Measurements from ENCODE around the gene RPLP2.

Gene RPLP2

DNA sequence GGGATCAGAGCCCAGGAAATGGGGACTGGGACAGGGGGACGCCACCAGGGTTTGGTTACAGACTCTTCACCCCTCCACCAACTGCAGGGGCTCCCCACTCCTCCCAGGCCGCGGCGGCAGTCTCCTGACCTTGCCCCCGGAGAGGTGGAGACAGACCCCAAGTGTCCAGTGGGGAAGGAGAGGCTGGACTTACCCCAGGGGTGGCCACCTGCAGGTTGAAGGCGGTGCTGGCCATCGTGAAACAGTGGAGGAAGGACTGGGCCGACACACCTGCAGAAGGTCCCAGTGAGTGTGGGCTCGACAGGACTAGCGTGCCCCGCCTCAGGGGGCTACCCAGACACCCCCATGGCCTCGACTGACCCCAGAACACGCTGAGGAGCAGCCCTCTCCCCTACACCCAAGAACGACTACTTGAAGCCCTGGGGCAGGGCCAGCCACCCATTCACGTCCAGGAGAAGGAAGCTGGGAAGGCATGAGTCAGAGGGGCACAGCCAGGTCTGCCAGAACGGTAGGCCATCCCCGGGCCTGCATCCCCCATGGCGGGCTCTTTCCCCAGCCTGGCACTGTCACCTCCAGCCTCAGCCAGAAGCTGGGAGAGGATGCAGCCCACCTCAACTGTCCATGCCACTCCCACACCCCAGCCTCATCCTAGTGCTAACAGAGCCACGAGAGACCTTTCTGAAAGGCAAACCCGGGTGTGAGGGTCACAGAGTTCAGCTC lies 34.7 kb upstream of the RPLP2 start:
- TF ChIP-seq ZFX (IDR thresholded peaks at IDR 0.05): no peak
- TF ChIP-seq, protein P1, sequence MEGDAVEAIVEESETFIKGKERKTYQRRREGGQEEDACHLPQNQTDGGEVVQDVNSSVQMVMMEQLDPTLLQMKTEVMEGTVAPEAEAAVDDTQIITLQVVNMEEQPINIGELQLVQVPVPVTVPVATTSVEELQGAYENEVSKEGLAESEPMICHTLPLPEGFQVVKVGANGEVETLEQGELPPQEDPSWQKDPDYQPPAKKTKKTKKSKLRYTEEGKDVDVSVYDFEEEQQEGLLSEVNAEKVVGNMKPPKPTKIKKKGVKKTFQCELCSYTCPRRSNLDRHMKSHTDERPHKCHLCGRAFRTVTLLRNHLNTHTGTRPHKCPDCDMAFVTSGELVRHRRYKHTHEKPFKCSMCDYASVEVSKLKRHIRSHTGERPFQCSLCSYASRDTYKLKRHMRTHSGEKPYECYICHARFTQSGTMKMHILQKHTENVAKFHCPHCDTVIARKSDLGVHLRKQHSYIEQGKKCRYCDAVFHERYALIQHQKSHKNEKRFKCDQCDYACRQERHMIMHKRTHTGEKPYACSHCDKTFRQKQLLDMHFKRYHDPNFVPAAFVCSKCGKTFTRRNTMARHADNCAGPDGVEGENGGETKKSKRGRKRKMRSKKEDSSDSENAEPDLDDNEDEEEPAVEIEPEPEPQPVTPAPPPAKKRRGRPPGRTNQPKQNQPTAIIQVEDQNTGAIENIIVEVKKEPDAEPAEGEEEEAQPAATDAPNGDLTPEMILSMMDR (conservative IDR thresholded peaks at IDR 0.05): no peak
- peak overlapping the region; percentile 96; the same call in 1 of the 2 replicates for H3K27ac ChIP-seq

DNA sequence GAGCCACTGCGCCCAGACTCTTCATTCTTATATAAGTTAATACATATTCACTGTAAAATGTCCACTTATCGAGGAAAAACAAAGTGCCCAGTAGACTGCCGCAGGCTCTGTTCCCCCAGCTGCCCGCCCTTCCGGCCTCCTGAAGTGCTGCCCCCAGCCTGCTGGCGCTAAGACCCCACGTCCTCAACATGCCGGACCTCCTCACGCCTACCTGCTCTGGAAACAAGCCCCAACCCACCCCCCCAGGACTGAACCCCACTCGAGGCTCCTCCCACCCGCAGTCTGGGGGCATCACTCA lies 33.6 kb upstream of the RPLP2 start:
- peak overlapping the region; percentile 96 for H3K27ac ChIP-seq
- TF ChIP-seq ZFX (IDR thresholded peaks at IDR 0.05): no peak
- TF ChIP-seq, protein P1 (conservative IDR thresholded peaks at IDR 0.05): no peak

DNA sequence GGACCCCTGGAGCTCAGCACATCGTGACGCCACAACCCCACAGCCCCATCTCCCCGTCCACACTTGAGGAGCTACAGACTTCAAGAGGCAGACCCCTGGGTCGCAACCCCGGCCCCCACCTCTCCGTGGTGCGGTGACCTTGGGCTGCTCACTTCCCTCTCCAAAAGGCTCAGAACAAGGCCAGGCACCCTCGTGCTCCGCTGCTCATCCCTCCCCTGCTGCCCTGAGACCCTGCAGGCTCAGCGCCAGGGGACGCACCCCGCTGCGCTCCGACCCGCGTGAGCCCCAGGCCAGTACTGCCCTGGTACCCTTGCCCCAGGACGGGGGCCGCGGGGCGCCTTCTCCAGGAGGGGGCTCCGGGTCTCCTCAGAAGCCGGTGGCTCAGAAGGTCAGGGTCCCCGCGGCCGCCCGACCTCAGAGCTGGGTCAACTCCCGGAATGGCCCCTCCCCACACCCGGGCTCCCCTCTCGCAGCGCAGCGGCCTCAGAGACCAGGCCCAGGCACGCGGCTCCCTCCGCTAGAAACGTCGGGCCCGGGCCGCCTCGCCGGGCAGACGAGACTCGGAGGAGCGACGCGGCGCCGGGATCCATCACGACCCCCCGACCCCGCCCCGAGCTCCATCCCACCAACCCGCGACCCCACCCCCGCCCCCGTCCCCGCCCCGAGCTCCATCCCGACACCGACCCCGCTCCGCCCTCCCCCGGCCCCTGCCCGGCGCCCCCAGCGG lies 33.0 kb upstream of the RPLP2 start:
- TF ChIP-seq, protein P1 (conservative IDR thresholded peaks at IDR 0.05): no peak
- TF ChIP-seq ZFX (IDR thresholded peaks at IDR 0.05): peak; percentile 73; the same call in 1 of the 2 replicates

DNA sequence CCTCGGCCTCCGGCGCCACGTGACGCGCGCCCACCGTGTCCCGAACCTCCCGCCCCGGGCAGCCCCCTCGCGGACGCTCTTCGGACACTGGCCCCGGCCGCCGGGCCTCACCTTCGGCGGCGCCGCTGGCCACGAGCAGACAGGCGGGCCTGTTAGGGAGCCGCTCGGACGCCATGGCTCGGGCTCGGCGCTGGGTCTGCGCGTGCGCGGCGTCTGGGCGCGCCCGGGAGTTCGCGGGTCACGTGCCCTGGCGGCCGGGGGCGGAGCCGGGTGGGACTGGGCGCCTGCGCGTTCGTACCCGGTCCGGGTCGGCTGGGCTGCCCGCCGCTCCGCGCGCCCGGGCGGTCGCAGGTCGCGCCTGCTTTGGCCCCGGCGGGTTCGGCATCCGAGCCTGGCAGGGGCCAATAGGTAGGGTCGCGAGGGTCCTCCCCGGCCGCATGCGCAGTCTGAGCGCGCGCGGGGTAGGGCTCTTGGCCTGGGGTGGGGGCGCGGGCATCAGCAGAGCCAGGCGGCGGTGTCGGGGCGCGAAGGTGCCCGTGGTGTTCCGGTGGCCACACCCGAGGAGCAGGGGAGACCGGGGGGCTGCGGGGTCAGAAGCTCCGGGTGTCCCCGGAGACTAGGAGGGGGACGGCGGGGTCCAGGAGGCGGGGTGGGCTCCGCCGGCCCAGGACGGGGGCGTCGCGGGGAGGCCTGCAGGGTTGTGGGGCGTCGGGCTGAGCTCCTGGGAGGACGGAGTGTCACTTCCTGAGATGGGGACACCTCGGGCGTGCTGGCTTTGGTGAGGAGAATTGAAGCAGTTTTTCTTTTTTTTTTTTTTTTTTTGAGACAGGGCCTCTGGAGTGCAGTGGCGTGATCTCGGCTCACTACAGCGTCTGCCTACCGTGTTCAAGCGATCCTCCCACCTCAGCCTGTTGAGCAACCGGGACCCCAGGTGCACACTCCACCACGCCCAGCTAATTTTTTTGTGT lies 32.2 kb upstream of the RPLP2 start, which contains the start of gene GATD1:
GATD1 (minus strand) TSS at position 200 of the 968 bp plus-strand sequence; CDS start at position 175, 25 bp downstream.
- peak; percentile 64; the same call in 1 of the 2 replicates for TF ChIP-seq ZFX (IDR thresholded peaks at IDR 0.05)
- TF ChIP-seq, protein P1 (conservative IDR thresholded peaks at IDR 0.05): no peak
- peak within 1 kb of the TSS; percentile 96 for H3K27ac ChIP-seq

More for the DNA sequence above, 33.0 kb upstream of the RPLP2 start:
- peak overlapping the region; percentile 96 for H3K27ac ChIP-seq

DNA sequence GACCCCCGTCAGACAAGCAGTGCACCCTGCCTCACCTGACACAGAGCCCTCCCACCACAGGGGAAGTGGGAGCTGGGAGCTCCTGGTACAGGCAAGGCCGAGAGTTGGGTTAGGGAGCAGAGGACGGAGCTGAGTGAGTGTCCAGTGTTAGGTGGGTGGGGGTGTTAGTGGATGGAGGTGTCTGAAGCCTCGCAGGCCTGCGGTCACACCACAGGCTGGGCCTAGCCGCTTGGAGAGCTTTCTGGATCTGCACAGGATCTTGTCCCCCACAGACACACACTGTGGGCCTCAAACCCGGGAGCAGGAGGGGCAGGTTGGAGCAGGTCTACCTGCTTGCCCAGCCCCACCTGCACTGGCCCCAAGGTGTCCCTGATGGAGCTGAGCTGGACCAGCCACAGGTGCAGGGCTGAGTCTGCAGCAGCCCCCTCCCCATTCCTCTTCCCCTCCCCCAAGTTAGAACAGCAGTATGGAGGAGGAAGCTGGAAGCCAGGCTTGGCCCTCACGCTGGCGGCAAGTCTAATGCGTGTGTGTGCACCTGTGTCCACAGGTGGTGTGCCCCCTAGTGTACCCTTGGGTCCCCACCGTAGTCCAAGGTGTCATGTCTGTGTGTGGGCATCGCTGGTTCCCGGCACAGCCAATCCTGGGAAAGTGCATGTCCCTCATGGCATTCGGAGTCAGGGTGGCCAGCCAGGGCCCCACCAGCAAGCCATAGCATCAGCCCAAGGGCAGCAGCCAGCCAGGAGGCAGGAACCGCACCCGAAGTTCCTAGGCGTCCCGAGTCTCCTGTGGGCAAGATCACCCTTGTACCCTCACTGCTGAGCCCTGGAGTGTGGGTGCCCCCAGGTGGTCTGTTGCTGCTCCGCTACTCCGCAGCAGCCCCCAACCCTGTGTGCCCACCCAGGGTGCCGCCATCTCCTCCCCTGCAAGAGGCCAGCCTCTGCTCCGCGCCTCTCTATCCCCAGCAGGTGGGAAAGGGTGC lies 30.5 kb upstream of the RPLP2 start:
- no peak overlapping the region; the same call in 1 of the 2 replicates for H3K27ac ChIP-seq
- no peak for TF ChIP-seq ZFX (IDR thresholded peaks at IDR 0.05)
- TF ChIP-seq, protein P1 (conservative IDR thresholded peaks at IDR 0.05): no peak

DNA sequence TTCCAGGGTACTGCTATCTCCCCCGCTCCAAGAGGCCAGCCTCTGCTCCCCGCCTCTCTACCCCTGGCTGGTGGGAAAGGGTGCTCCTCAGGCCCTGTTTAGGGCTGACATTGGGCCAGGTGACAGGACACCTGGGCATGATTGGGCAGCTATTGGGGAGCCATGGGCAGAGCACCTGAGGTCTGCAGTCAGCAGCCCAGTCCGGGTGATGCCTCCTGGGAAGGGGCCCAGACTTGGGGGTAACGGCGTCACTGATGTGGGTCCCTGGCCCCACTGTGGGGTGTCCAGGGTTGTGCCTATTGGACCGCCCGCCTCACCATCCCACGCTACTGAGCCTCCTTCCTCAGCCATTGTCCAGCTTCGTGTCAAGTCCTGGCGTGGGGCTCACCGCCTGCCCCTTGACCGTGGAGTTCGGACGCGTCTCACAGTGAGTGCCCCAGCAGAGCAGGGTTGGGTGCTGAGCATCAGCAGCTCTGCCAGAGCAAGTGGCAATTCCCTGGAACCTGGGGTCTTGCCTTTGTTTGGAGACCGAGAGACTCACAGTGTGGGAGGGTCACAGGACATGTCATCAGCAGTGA lies 29.7 kb upstream of the RPLP2 start:
- no peak overlapping the region for H3K27ac ChIP-seq
- no peak for TF ChIP-seq ZFX (IDR thresholded peaks at IDR 0.05)
- TF ChIP-seq, protein P1 (conservative IDR thresholded peaks at IDR 0.05): no peak

Measured in C4-2B (cell line).